ENCODE results near the gene BACE2.

- no peak for TF ChIP-seq CTCF (IDR thresholded peaks at IDR 0.05)
- TF ChIP-seq ZFX (IDR thresholded peaks at IDR 0.05; ENCODE audit: borderline replicate concordance) = no peak
Observed at GRCh38 chr21:41197582-41197981, 29.6 kb downstream of the BACE2 start.

Data from 22Rv1 (cell line).